Kidney tubule cell (primary cell): Measurements from ENCODE around the gene RNF144B.

Source experiments
- DNase-seq: peaks from one replicate; pipeline ENCODE4 v3.0.0-alpha.2; 2018; ENCODE audit warnings: low spot score

Gene RNF144B

DNA sequence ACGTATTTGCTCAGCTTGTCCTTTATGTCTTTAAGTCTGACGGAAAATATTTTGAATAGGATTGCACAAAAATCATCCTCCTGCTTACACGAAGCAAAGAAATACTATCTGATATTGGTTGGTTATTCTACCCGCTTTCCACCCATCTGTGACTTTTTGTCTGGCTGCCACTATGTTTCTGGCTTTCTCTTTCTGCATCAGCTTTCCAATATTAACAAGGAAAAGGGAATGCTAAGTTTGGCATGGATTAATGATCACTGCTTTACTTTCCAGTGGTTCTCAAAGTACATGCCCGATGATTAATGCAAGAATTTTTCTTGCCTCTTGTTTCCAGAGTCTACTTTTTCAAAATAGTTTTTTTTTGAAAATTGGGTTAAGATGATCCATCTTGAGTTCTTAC lies 57.0 kb downstream of the RNF144B start:
- DNase-seq, result peak; percentile 43

DNA sequence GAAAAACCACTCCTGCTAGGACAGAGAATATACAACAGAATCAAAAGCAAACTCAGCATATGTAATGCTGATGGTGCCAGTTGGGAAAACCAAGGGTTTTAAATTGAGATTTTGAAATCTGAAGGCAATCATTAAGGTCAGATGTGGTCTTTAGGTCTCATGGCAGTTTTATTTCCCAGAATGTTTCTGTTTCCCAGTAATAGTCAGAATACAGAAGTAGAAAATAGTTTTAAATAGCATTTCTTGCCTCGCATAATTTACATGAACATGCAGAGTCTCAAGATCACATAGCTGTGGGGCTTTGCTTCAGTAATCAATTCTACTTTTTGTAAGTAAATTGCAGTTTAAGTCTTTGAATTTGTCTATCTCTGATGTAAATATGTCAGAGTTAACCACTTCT lies 58.1 kb downstream of the RNF144B start:
- no peak for DNase-seq

DNA sequence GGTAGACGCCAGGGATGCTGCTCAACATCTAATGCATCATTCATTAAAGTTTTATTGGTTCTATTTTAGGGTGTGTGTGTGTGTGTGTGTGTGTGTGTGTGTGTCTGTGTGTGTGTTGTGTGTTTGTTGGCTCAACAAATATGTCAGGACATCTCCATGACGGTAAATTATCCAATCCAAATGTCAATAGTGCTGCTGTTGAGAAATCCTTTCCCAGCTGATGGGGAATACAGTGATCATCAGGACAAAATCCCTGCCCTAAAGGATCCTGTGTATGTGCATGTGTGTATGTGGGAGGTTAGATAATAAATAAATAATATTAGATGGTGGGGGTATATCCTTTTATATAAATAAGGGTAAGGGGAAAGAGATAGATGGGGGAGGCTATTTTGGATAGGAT lies 59.6 kb downstream of the RNF144B start:
- no peak for DNase-seq

DNA sequence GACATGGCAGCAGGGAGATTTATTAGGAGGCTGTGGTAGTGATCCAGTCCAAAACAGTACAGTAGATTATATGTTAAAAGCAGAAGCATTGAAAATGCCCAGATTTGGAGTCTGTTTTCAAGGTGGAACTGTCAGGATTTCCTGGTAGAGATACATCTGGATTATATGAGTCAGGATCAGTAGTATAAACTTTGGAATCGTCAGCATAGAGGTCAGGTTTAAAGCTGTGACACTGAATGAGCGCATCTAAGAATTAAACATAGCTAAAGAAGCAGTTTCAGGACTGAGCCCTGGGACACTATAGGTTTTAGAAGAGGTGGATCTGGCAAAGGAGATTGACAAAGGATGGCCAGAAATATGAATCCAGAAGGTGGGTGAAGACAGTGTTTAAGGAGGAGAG lies 60.4 kb downstream of the RNF144B start:
- DNase-seq, result no peak

DNA sequence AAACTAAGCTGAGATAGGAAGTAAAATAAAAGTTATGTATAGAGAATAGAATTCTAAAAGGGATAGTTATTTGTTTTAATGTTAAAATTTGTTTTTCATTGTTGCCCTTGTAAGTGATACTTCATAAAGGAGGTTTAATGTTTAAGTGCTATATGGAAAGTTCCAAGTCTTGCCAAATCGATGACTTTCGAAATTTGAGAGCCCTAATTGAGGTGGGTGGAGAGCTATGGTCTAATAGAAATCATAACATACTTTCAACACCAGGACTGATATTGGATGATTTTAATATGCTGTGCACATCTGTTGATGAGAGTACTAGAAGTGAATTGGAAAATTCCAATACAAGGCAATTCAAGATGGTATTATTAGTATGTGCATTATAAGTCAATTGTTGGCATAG lies 64.6 kb downstream of the RNF144B start:
- DNase-seq, result no peak

DNA sequence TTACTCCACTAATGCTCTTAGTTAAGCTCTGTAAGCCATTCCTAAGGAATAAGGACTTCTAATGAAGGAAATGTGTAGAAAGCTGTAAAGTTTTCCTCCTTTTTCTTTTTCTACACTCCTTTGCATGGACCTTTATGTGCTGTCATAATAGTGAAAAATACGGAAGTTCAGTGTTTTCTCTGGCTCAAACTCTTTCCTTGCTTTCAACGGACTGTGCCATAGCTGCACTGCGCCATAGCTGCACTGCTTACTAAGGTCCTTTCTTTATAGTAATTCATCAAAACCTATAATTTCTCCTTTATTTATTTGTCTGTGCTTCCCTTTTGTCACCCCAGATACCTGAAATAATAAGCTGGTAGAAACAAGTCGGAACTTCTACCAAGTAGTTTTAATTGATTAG lies 67.3 kb downstream of the RNF144B start:
- DNase-seq, result no peak

DNA sequence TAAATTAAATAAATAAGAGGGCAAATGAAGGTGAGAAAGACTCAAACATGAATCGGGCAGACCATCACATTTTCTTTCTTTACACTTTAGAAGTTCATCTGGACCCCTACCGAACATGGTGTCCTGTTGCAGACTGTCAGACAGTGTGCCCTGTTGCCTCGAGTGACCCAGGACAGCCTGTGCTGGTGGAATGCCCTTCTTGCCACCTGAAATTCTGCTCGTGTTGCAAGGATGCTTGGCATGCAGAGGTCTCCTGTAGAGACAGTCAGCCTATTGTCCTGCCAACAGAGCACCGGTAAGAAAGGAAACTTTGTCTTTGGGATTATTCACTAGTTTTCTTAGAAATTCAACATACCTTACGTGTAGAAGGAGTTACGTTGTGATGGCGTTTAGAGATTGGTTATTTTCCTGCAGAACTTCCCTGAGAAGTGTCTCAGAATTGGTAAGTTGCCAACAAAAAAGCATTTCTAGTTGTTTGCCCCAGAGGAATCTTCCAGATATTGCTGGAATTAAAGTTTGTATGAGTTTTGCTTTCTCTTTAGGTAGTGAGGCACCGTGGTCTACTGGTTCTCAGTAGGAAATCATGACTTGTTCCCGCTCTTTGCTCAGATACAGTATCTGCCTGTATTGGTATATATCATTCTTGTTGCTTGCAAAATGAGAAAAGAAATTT lies 70.1 kb downstream of the RNF144B start:
- DNase-seq, result peak; percentile 60

DNA sequence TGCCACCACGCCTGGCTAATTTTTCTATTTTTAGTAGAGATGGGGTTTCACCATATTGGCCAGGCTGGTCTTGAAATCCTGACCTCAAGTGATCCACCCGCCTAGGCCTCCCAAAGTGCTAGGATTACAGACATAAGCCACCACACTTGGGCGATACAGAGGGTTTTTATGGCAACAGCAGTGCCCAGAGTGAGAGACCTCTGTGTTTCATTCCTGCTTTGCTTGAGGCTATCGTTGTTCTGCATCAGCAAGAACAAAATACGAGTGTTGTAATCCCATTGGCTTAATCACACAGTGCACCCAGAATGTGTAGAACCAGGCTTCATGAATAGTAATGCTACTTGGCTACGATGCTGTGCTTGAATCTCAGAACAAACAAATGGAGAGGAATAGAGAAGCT lies 70.9 kb downstream of the RNF144B start:
- DNase-seq, result peak; percentile 12

DNA sequence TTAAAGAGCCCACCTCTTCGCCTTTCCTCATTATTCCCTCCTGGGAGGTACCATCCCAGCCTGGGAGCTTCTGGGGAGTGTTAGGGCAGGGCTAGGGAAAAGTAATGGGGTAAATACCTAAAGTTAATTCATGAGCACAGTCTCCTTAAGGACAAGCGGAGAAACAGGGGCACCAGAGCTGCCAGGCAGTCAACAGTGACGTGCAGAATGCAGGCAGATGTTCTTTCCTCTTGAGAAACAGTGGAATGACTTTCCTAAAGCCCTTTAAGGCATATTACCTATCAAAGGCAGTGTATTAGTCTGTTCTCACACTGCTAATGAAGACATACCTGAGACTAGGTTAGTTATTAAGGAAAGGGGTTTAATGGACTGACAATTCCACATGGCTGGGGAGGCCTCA lies 76.3 kb downstream of the RNF144B start:
- no peak for DNase-seq

DNA sequence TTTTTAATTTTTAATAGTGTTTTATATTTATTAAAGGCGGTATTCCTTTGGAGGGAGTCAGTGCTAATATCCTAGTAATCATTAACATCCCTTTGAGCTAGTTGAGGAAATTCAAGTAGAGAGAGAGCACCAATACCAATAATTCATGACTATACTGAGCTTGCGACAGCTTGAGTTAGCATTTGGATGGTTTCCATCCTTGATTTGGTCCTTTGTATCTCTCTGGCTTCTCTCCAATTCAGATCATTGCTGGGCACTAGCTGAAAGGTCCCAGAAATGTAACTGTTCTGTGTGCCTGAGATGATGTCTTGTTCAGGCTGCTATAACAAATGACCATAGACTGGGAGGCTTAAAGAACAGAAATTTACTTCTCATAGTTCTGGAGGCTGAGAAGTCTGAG lies 77.0 kb downstream of the RNF144B start:
- peak; percentile 15 for DNase-seq

DNA sequence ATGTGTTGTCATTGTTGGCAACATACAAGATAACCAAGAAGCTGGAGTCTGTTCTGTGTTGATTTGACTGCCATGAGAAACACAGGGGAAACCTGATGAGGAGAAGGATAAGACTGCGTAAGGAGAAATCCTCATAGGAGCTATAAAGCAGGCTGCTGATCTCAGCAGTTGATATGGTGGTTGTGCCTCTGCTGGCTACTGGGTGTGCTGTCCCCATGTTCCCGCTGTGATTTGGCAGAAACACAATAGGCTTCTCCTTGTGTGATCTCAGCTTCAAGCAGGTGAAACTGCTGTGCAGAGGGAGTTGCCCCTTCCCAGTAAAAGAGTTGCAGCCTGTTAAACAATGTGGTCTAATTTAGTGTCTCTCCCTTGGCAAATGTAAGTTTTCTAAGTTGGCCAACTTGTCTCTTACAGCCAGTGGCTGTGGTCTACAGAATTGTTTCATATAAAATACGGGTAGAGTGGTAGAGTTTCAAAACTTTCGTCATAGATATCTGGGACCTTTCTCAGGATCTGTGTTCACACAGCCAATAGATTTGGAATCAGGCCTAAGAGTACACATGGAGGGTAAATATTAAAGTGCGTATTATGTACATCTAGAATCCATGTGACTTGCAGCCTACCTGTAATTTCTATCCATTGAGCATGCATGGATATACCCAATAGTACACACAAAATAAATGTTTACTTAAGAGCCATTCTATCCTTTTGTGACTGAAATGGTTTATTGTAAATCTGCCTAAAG lies 78.4 kb downstream of the RNF144B start:
- no peak for DNase-seq

DNA sequence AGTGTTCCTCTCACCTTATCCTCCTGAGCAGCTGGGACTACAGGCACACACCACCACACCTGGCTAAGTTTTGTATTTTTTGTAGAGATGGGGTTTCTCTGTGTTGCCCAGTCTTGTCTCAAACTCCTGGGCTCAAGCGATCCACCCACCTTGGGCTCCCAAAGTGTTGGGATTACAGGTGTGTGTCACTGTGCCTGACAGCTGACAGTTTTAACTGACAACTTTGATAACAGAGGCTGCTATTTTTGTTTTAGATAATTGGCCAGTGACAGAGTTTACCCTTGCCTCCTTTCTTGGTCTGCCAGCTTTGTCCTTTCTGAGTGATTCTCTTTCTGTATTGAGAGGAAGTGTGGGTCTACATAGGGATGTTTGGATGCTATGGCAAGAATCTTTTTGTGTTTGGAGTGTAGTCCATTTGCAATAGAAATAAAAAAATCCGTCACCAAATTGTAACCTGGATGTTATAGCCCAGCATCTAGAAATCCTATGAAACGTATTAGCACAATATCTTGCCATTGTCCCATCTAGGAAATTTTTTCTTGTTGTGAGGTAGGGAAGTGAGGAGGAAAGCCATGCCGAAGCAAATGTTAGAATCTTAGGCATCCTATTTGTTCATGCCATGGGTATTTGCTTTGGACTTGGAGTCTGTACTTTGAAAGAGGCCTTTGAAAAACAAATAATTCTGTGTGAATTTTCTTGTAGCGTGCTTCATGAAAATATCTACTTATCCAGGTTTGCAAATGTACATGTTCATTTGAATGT lies 80.8 kb downstream of the RNF144B start:
- DNase-seq, result no peak

DNA sequence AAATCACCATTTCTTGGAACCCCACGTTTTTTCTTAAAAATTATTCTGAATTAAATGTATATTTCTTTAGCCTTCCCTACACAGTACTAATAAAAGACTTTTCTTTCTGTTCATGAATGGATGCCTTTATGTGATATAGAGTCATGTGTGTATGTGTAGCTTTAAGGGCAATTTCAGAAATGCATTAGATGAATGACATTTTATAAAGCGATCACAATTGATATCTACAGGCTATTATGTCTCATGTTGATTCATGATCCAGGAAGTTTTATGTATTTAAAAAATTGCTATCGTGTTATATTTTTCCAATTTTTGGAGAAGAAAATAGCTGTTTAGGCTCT lies 81.3 kb downstream of the RNF144B start:
- no peak for DNase-seq

DNA sequence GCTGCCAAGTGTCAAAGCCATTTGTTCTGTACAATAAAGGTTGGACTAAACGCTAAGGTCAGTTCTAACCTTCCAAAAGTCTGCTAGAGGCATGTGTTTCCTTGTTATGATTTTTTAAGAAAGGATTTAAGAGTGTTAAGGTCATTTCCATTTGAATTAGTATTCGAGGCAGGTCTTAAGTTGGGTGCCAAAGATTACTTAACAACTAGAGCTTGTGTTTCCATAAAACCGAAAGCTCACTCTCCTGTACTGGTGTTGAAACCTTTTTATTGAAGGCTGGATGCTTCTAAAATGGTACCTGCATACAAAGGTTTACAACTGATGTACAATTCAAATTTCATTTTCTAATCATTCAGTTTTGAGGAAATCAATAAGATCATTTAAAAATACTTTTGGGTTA lies 82.4 kb downstream of the RNF144B start:
- DNase-seq, result no peak

DNA sequence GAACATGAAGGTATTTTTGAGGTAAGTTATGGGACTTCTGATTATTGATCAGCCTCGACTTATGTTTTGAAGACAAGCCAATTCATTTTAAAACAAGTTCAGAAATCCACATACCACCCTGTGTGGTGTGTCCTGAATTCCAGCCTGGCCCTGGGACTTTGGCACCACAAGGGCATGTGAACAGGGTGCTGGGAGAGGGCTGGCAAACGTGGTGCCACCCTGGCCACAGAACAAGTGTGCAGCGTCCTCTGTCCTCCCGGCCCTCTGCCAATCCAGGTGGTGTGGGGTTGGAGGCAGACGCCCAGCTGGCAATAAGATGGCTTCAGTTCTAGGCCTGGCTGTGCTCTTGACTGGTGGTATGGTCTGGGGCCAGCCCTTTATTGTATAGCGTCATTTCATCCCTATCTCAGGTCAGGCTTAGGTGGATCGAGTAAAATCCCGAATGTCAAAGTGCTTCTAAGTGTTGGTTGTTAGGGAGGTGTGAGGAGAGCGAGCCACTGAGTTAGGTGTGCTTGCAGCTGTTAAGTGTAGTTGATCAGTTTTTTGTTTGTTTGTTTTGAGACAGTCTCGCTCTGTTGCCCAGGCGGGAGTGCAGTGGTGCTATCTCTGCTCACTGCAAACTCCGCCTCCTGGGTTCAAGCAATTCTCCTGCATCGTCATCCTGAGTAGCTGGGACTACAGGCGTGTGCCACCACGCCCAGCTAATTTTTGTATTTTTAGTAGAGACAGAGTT lies 84.2 kb downstream of the RNF144B start:
- no peak for DNase-seq

DNA sequence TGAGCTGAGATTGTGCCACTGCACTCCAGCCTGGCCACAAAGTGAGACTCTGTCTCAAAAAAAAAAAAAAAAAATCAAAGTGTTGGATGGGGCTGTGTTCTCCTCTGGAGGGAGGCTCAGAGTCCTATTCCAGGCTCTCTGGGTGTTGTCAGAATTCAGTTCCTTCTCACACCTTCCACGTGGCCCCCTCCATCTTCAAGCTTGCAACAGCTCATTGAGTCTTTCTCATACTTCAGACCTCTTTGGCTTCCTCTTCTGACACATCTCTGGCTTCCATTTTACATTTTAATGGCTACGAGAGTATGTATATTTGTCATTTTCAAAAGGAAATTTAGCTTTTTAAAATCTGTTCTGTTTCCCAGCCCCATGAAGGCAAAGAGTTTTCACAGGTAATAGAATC lies 85.8 kb downstream of the RNF144B start:
- no peak for DNase-seq

DNA sequence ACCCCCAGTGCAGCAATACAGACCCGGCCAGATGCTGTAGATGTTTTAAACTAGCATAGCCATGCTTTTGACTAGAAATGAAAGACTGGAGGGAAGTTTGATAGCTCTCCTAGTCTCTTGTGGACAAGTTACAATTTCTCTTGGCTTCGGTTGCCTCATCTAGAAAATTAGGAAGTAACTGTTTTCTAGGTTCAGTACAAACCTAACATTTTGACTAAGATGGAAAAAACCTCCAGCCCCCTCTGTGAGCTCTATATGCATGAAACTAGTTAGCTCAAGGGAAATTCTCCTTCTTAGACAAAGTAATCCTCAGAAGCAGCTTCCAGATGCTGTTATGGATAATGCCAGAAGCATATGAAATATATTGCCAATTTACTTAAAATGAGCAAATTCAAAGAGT lies 86.6 kb downstream of the RNF144B start:
- DNase-seq, result no peak

DNA sequence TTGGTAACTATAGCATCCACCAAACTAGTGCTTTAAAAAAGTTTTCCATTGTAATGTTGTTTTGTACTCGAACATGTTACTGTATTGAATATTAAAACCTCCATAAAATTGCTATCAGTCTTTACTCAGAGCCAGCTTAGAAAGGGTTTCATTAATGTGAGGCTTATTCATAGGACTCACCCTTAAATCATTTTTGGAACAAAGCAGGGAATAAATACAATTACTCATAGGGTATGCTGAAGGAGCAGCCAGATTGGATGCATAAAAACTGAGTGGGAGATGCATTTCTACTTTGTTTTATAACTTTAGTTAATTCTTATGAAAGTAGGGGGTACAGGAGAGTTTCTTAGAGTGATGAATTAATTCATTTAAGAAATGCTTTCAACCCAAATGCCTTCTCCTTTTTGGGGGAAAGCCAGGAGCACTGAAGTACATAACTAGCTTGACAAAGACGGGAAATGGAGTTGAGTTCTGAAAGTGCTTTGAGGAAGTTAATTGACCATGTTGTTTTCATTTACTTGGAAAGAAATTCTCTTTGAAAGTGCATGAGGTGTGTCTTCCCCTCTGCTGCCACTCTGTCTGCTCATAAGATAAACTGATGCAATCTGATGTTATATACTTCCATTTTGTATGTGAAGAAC lies 90.3 kb downstream of the RNF144B start:
- peak; percentile 53 for DNase-seq

DNA sequence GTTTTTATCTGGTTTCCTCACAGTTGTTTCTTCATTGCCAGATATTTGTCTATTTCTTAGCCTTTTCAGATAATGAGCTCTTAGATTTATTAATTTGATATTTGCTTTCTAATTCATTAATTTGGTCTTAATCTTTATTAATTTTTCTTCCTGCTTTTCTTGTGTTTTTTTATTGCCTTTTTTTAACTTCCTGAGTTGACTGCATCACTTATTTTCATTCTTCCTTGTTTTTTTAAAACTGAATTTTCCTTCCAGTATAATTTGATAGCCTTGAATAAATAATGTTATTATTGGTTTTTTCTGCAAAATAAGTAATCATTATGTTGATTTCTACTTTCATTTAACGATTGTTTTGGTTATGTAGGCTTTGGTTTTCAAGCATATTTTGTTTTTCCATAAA lies 91.5 kb downstream of the RNF144B start:
- no peak for DNase-seq

DNA sequence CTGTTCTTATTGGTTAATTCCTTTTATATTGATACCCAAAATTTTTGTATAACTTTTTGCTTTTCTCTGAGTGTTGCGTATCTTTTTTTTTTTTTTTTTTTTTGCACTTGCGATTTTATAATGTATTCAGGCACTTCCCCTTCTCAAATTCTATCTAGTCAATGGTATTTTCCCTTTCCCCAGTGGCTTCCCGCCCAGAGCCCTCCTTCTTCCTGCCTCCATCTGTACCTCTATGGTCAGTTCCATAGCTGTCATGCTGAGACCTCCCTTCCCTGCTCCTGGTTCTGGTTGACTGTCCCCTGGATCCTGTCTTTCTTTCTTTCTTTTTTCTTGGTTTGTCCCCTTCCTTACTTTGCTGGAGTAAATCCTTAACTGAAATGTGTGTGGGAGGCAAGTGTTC lies 94.7 kb downstream of the RNF144B start:
- no peak for DNase-seq

DNA sequence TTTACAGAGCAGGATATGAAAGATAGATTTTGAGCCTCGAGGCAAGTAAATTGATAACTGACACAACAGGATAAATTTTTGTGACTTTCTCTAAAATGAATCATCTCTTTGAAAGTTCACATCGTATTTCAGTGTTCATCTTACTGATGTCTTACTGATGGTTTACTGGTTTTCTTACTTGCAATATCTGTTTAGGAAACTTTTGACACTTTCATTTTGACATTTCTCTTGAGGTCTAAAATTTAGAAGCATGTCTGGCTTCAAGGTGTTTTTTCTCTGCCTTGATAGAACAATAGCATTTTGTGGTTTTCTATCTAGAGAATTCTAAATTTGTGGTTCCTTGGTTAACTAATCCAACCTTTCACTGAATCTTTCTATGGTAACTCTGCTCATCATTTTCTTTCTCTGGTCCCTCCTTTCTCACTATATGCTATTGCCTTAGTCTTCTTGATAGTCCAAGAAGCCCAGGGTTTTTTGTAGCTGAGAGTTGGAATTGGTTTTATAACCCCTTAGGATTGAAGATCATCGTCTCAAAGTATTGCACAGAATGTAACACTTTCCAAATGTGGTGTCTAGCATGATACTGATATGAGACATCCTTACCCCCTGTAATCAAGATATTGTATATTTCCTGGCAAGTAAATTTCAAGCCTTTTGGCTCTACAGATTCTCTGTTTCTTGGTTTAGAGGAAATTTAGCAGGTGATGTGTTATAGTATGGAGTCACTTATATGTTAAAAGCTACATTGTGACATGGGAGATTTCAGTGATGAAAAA lies 98.7 kb downstream of the RNF144B start:
- no peak for DNase-seq
